H1 (cell line): ENCODE data around the gene CAMKK1. TPM values are rescaled to one million over a fixed set of nuclear protein-coding genes. Genes with fewer than 3 reads are reported as not detected.

Source experiments
- CEBPB ChIP-seq: IDR thresholded peaks from 2 replicates; pipeline ENCODE4 v1.6.1; 2012; ENCODE audit warnings: low read depth, low read length
- CREB1 ChIP-seq: IDR thresholded peaks from 2 replicates; pipeline ENCODE4 v1.6.1; 2012; ENCODE audit warnings: inconsistent platforms
- E2F6 ChIP-seq: IDR thresholded peaks from 2 replicates; pipeline ENCODE4 v1.6.1; 2012; ENCODE audit warnings: inconsistent platforms
- SP4 ChIP-seq: IDR thresholded peaks from 2 replicates; pipeline ENCODE4 v1.6.1; 2012; ENCODE audit warnings: low read length, inconsistent platforms
- TAF7 ChIP-seq: optimal IDR thresholded peaks from 2 replicates; pipeline ENCODE3; 2011; ENCODE audit warnings: low read depth, mild to moderate bottlenecking, inconsistent platforms, low read length, moderate library complexity, borderline replicate concordance
- TCF12 ChIP-seq: IDR thresholded peaks from 2 replicates; pipeline ENCODE4 v1.6.1; 2011; ENCODE audit warnings: low read depth, mild to moderate bottlenecking, low read length
- polyA plus RNA-seq, 7 experiments: library from polyadenylated mRNA; depleted of rRNA in 3 of 7; stranded (reverse) in 5 of 7; unstranded in 2 of 7; fragments of >200 nt in 5 of 7; fragments of 200-250 nt in 2 of 7; gene quantifications; 1 replicate in 5 of 7; 2 replicates in 1 of 7; 4 replicates in 1 of 7; pipeline versions ENCODE4 v1.2.1 to v1.2.3, GENCODE V29; 2011 to 2013; ENCODE audit warnings: missing spikeins in 2 of 7, mixed read lengths in 2 of 7
- total RNA-seq: library from RNA; stranded (reverse); fragmentation: NEBNext Ultra II Directional; extraction: Animal tissue kit (Norgen Biotek cat#: 25700); gene quantifications from 2 replicates; pipeline ENCODE4 v1.2.1, GENCODE V29; 2021

The CAMKK1 gene
- total and polyA plus RNA-seq, 2 of the 8 experiments (the other 6 are each of a cell fraction or from before 2014, with no cell fraction given), result 7.1 to 7.6 TPM

GRCh38 chr17:3880983-3881382 is 11.9 kb downstream of the CAMKK1 start (continued):
- TF ChIP-seq E2F6 (no peak), TAF7 (no peak), TCF12 (no peak), SP4 (no peak), CREB1 (no peak), CEBPB (no peak)
